Colonic mucosa (tissue), 4 donors: Measurements from ENCODE around the gene MPP1. TPM values are rescaled to one million over a fixed set of nuclear protein-coding genes. Genes with fewer than 3 reads are reported as not detected.

Source experiments
- DNase-seq: peaks from one replicate; pipeline ENCODE4 v3.0.0-alpha.2; 2020
- H3K27ac ChIP-seq: fragments of 200-600 bp; one replicate; pipeline ENCODE4 v1.8.0; 2021
- H3K27me3 ChIP-seq: fragments of 200-600 bp; one replicate; pipeline ENCODE4 v1.8.0; 2021
- H3K36me3 ChIP-seq: fragments of 200-600 bp; one replicate; pipeline ENCODE4 v1.8.0; 2021
- H3K4me1 ChIP-seq: fragments of 200-600 bp; one replicate; pipeline ENCODE4 v1.8.0; 2021; ENCODE audit warnings: mild to moderate bottlenecking
- H3K4me3 ChIP-seq: fragments of 200-600 bp; one replicate; pipeline ENCODE4 v1.8.0; 2021
- H3K9ac ChIP-seq, 2 donors: one replicate each; pipeline ENCODE4 v1.7.0; 2013; ENCODE audit warnings: control low read depth in 2 of 2, low read depth in 2 of 2, low read length in 2 of 2
- H3K9me3 ChIP-seq: fragments of 200-600 bp; one replicate; pipeline ENCODE4 v1.8.0; 2021
- intact Hi-C: fragments of 100-400 bp; cut with DNase I; formaldehyde crosslinking; loops from one replicate; pipeline ENCODE4 v1.14.1; 2022
- total RNA-seq, 2 donors: library from RNA; stranded (reverse); fragmentation: NEBNext Ultra II Directional in 1 of 2; extraction: Animal tissue kit (Norgen Biotek cat#: 25700) in 1 of 2; gene quantifications; one replicate each; pipeline ENCODE4 v1.2.1, GENCODE V29; 2021
- TF ChIP-seq, protein P1 (sequence below): fragments of 200-600 bp; IDR thresholded peaks from one replicate; pipeline ENCODE4 v1.8.0; 2022; ENCODE audit warnings: antibody characterized with exemption, mild to moderate bottlenecking
- donor health status: healthy.
- donor health status: DM: no; HTN: no; CAD: no.
- donor health status: DM: no; HTN: no; CAD: no.

The MPP1 gene
- total RNA-seq, 2 donors from 2014 or later: 13.0 to 24.3 TPM

DNA sequence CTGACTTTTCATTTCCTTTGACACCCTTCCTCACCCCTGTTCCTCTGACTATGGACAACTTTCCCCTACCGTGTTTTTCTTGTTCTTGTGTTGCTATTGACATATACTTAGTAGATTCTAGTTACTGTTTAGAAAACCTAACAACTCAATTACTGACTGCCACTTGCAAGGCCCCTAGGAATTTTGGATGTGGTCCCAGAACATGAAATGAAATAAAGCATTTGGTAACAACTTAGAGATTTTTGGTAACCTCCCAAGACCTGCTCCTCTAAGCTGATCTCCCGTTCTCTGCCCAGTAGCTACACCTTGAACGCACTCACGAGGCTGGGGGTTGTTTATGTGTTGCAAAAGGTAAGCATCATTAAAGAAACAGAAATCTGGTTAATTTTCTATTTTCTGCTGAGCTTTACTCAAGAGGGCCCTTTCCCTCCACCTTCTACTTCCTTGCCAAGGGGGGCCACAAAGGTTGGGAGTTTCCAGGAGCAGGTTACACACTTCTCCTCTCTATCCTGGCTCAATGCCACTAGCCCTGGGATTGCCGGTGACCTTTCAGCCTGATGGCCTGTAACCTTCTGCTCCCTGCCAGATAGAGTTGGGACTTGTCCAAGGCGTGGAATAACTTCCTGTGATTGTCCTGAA lies 74.9 kb downstream of the MPP1 start:
- no peak overlapping the region for H3K27ac ChIP-seq
- no peaks in the 10 kb centered on the region for H3K27me3 ChIP-seq
- no peaks in the 10 kb centered on the region for H3K4me1 ChIP-seq
- H3K4me3 ChIP-seq: no peak overlapping the region
- H3K9me3 ChIP-seq: no peaks in the 10 kb centered on the region
- no peak for DNase-seq
- H3K9ac ChIP-seq: no peak overlapping the region
- intact Hi-C loops: no loop called here
- TF ChIP-seq, protein P1, sequence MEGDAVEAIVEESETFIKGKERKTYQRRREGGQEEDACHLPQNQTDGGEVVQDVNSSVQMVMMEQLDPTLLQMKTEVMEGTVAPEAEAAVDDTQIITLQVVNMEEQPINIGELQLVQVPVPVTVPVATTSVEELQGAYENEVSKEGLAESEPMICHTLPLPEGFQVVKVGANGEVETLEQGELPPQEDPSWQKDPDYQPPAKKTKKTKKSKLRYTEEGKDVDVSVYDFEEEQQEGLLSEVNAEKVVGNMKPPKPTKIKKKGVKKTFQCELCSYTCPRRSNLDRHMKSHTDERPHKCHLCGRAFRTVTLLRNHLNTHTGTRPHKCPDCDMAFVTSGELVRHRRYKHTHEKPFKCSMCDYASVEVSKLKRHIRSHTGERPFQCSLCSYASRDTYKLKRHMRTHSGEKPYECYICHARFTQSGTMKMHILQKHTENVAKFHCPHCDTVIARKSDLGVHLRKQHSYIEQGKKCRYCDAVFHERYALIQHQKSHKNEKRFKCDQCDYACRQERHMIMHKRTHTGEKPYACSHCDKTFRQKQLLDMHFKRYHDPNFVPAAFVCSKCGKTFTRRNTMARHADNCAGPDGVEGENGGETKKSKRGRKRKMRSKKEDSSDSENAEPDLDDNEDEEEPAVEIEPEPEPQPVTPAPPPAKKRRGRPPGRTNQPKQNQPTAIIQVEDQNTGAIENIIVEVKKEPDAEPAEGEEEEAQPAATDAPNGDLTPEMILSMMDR: no peak
- no peaks in the 10 kb centered on the region for H3K36me3 ChIP-seq

DNA sequence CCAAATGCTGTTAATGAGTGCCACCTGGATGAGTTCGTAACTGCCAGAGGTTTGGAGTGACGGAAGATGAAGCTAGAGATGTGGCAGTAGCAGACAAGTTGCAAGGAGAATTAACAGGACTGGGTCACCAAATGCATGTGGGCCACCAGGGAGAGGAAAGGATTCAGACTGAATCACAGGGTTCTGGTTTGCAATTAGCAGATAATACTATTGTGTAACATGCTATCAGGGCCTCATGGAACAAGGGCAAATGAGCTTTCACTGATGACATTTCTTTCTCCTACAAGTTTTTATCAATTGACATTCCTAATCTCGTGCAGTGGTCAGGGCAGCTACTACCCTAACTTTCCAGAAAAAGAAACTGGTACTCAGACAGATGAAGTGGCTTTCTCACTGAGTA lies 75.8 kb downstream of the MPP1 start:
- Histone ChIP-seq H3K9me3 (no peaks in the 10 kb centered on the region), H3K4me1 (no peaks in the 10 kb centered on the region), H3K36me3 (no peaks in the 10 kb centered on the region), H3K9ac (no peak overlapping the region), H3K27ac (no peak overlapping the region), H3K4me3 (no peak overlapping the region), H3K27me3 (no peaks in the 10 kb centered on the region)
- no peak for DNase-seq
- intact Hi-C loops: no loop called here
- TF ChIP-seq, protein P1: no peak

Other genes with a start within 250 kb of the MPP1 start
- gene CTAG1A, start 220.4 kb downstream of the MPP1 start, total RNA-seq: not detected
- gene CTAG1B, start 186.2 kb downstream of the MPP1 start, total RNA-seq: not detected
- not detected for gene CTAG2, start 151.9 kb downstream of the MPP1 start, total RNA-seq
- gene GAB3, start 54.4 kb downstream of the MPP1 start, total RNA-seq: 1 to 10 TPM; 1.2 to 1.4 TPM
- gene DKC1, start 42.6 kb downstream of the MPP1 start, total RNA-seq: 10 to 100 TPM; 28.5 to 55.0 TPM
- gene SMIM9, start 29.2 kb upstream of the MPP1 start, total RNA-seq: not detected
- 10 to 100 TPM; 32.8 to 39.2 TPM for gene F8A1, start 80.9 kb upstream of the MPP1 start, total RNA-seq
- 1 to 10 TPM; 2.3 to 3.5 TPM for gene F8, start 217.2 kb upstream of the MPP1 start, total RNA-seq
- gene FUNDC2, start 221.4 kb upstream of the MPP1 start, total RNA-seq: 10 to 100 TPM; 54.7 to 57.2 TPM